Adrenal gland (tissue), 12 donors: ENCODE data around the gene SMIM7. TPM values are rescaled to one million over a fixed set of nuclear protein-coding genes. Genes with fewer than 3 reads are reported as not detected.

Experiments
- DNase-seq, 7 donors: peaks; one replicate each; pipeline ENCODE4 v3.0.0-alpha.2; 2019 to 2020
- H3K27ac ChIP-seq, 5 donors: fragments of 200-600 bp; sonication (generic) in 4 of 5; 1 replicate in 3 of 5; 2 replicates in 2 of 5; pipeline versions ENCODE4 v1.5.1 to v1.8.0; 2016 to 2020; ENCODE audit warnings: mild to moderate bottlenecking in 1 of 5
- H3K27me3 ChIP-seq: fragments of 200-600 bp; 2 replicates; pipeline ENCODE4 v1.8.0; 2021
- H3K36me3 ChIP-seq, 2 donors: fragments of 200-600 bp; replicated peaks in 1 of 2; 1 replicate in 1 of 2; 2 replicates in 1 of 2; pipeline versions ENCODE4 v1.5.1 to v1.8.0; 2018 to 2022
- H3K4me1 ChIP-seq, 2 donors: fragments of 200-600 bp; replicated peaks in 1 of 2; 1 replicate in 1 of 2; 2 replicates in 1 of 2; pipeline versions ENCODE4 v1.5.1 to v1.8.0; 2018 to 2021
- H3K4me3 ChIP-seq, 4 donors: fragments of 200-600 bp; sonication (generic) in 3 of 4; one replicate each; pipeline ENCODE4 v1.5.1; 2016 to 2018
- H3K9me3 ChIP-seq, 3 donors: fragments of 200-600 bp; sonication (generic) in 1 of 3; replicated peaks in 1 of 3; 1 replicate in 2 of 3; 2 replicates in 1 of 3; pipeline versions ENCODE4 v1.5.1 to v1.8.0; 2016 to 2021
- POLR2A ChIP-seq, 2 donors: fragments of 450-650 bp; IDR thresholded peaks; one replicate each; pipeline ENCODE4 v1.6.1; 2017; ENCODE audit warnings: antibody characterized with exemption in 2 of 2, mild to moderate bottlenecking in 2 of 2, moderate library complexity in 1 of 2
- WGBS, 4 donors: extraction: QIAGEN DNeasy Blood & Tissue Kit in 2 of 4; methylation state at CpG; one replicate each; pipeline versions ENCODE4 v1.1.5 to v1.1.7; 2013 to 2017; 5-methylcytosine and 5-hydroxymethylcytosine counted together
- intact Hi-C, 2 donors: fragments of 100-400 bp; cut with DNase I; formaldehyde crosslinking; loops; one replicate each; pipeline versions ENCODE4 v1.14.1 to v1.15.0; 2022 to 2023
- polyA plus RNA-seq, 3 donors: library from polyadenylated mRNA; stranded (reverse); fragments of 200-250 nt in 2 of 3; fragments of 350-450 nt in 1 of 3; fragmentation: Illumina TruSeq in 1 of 3; extraction: RNeasy Lipid Tissue Mini Kit (QIAGEN cat#74804) in 1 of 3; gene quantifications; one replicate each; pipeline ENCODE4 v1.2.3, GENCODE V29; 2013 to 2014
- total RNA-seq, 9 donors: library from RNA; depleted of rRNA in 4 of 9; stranded (reverse); fragments of >200 nt in 4 of 9; fragments of 120-200 nt in 1 of 9; fragmentation: NEBNext Ultra II Directional in 1 of 9; extraction: Animal tissue kit (Norgen Biotek cat#: 25700) in 1 of 9; gene quantifications; one replicate each; pipeline versions ENCODE4 v1.1.0 to v1.2.4, GENCODE V29; 2013 to 2023
- TF ChIP-seq, protein P1 (sequence below), 6 experiments: fragments of 450-650 bp in 4 of 6; fragments of 200-600 bp in 2 of 6; sonication (generic) in 1 of 6; IDR thresholded peaks; 1 replicate in 5 of 6; 2 replicates in 1 of 6; pipeline versions ENCODE4 v1.5.1 to v1.8.0; 2016 to 2021; ENCODE audit warnings: antibody characterized with exemption in 6 of 6, mild to moderate bottlenecking in 2 of 6, moderate library complexity in 1 of 6
- donor health status: healthy with polysubstance abuse.
- donor health status: Bipolar disorder and iron deficiency.
- donor health status: DM: yes; HTN: yes; CAD: no.
- donor health status: DM: no; HTN: no; CAD: no.
- donor health status: DM: no; HTN: no; CAD: no.
- donor health status: DM: yes; HTN: yes; CAD: no.

SMIM7 gene
- total and polyA plus RNA-seq, 12 donors = 76.0 to 136 (median 90.6) TPM

DNA sequence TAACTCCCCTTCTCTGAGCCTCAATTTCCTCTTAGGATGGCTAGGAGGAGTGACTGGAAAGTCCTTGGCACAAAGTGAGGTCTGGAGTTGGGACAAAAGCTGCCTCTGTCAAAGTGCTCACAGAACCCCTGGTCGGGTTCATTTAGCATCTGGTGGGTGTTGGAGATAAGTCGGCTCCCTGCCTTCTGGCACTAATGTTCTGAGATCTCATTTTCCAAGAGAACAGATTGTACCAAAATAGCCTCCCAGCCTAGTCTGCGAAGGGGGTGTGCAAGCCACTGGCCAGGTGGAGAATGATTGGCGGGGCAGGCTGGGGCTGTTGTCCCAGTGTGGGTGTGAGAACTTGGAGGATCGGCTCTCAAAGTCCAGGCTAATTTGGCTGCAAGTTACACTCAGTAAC is 39.0 kb upstream of the SMIM7 start:
- intact Hi-C loops = no loop called here
- 66 to 73% (median 69%) methylated on average over 5 of the region's 5 CpGs for WGBS, 4 donors
- no peak overlapping the region for H3K4me3 ChIP-seq
- no peak for DNase-seq
- no peaks in the 10 kb centered on the region for H3K9me3 ChIP-seq
- TF ChIP-seq POLR2A (IDR thresholded peaks at IDR 0.05) = no peak
- TF ChIP-seq, protein P1, sequence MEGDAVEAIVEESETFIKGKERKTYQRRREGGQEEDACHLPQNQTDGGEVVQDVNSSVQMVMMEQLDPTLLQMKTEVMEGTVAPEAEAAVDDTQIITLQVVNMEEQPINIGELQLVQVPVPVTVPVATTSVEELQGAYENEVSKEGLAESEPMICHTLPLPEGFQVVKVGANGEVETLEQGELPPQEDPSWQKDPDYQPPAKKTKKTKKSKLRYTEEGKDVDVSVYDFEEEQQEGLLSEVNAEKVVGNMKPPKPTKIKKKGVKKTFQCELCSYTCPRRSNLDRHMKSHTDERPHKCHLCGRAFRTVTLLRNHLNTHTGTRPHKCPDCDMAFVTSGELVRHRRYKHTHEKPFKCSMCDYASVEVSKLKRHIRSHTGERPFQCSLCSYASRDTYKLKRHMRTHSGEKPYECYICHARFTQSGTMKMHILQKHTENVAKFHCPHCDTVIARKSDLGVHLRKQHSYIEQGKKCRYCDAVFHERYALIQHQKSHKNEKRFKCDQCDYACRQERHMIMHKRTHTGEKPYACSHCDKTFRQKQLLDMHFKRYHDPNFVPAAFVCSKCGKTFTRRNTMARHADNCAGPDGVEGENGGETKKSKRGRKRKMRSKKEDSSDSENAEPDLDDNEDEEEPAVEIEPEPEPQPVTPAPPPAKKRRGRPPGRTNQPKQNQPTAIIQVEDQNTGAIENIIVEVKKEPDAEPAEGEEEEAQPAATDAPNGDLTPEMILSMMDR (IDR thresholded peaks at IDR 0.05) = no peak
- no peaks in the 10 kb centered on the region for H3K4me1 ChIP-seq
- H3K36me3 ChIP-seq = no peaks in the 10 kb centered on the region
- no peak overlapping the region for H3K27ac ChIP-seq
- no peaks in the 10 kb centered on the region for H3K27me3 ChIP-seq

DNA sequence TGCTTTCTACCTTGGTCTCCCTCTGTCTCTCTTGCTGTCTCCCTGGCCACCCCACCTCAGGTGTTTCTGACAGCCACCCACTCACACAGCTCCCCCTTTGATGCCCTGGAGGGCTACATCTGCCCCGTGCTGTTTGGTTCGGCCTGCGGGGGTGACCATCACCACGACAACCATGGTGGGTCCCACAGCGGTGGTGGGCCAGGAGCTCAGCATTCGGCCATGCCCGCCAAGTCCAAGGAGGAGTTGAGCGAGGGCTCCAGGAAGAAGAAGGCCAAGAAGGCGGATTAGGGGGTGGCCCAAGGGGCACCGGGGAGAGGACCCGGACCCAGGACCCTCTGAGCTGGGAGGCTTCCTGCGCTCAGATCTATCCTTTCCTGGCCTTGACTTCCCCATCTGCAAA is 28.1 kb upstream of the SMIM7 start:
- H3K4me1 ChIP-seq = no peaks in the 10 kb centered on the region
- no peaks in the 10 kb centered on the region for H3K36me3 ChIP-seq
- H3K9me3 ChIP-seq = no peaks in the 10 kb centered on the region
- WGBS, 4 donors = 88 to 92% (median 91%) methylated on average over 12 of the region's 12 CpGs
- no peak overlapping the region for H3K27ac ChIP-seq
- no peaks in the 10 kb centered on the region for H3K27me3 ChIP-seq
- no peak for DNase-seq
- intact Hi-C loops = no loop called here
- TF ChIP-seq, protein P1 (IDR thresholded peaks at IDR 0.05) = no peak
- TF ChIP-seq POLR2A (IDR thresholded peaks at IDR 0.05) = no peak
- H3K4me3 ChIP-seq = no peak overlapping the region

DNA sequence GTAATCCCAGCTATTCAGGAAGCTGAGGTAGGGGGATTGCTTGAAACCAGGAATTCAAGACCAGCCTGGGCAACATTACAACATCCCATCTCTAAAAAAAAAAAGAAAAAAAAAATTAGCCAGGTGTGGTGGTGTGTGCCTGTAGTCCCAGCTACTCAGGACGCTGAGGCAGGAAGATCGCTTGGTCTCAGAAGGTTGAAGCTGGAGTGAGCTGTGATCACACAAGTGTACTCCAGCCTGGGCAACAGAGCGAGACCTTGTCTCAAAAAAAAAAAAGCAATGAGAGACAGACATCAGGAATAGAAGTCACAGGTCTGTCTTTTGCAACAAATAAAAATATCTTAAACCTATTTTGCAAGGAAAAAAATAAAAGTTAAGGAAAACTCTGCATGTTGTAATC is 24.3 kb upstream of the SMIM7 start:
- DNase-seq = no peak
- Histone ChIP-seq H3K27ac (no peak overlapping the region), H3K27me3 (no peaks in the 10 kb centered on the region), H3K4me1 (no peaks in the 10 kb centered on the region), H3K36me3 (peaks cover 0 to 7% of the 10 kb centered on the region in 2 donors), H3K4me3 (no peak overlapping the region), H3K9me3 (peaks cover 0 to 4% (median 0%) of the 10 kb centered on the region in 3 donors)
- intact Hi-C loops = no loop called here
- 88 to 95% (median 94%) methylated on average over 3 of the region's 3 CpGs for WGBS, 4 donors
- TF ChIP-seq POLR2A (IDR thresholded peaks at IDR 0.05) = no peak
- TF ChIP-seq, protein P1 (IDR thresholded peaks at IDR 0.05) = no peak

DNA sequence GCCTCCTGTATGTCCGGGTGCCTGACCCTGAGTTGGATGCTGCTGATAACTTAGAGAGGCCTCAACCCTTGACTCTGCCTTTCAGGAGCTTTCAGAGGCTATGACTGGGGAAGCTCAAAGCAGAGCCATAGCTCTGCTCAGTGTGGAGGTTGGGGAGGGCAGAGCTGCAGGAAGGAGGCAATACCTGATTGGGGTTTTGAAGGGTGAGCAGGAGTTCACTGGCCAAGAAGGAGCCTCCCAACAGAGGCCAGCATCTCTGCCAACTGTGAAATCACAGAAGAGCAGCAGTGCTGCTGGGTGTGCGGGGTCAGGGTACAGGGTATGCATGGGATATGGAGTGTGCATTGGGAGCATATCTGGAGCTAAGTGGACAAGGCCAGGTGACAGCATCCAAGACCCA is 22.6 kb upstream of the SMIM7 start:
- no peak overlapping the region for H3K27ac ChIP-seq
- DNase-seq = no peak
- H3K4me1 ChIP-seq = no peaks in the 10 kb centered on the region
- peaks cover 0 to 7% of the 10 kb centered on the region in 2 donors for H3K36me3 ChIP-seq
- no peak for TF ChIP-seq POLR2A (IDR thresholded peaks at IDR 0.05)
- TF ChIP-seq, protein P1 (IDR thresholded peaks at IDR 0.05) = no peak
- no peak overlapping the region for H3K4me3 ChIP-seq
- intact Hi-C loops = no loop called here
- H3K27me3 ChIP-seq = no peaks in the 10 kb centered on the region
- WGBS, 4 donors = 97 to 100% (median 100%) methylated on average over 2 of the region's 2 CpGs
- H3K9me3 ChIP-seq = peaks cover 0 to 4% (median 0%) of the 10 kb centered on the region in 3 donors
